Measurements from ENCODE around the gene ACOT13. TPM values are rescaled to one million over a fixed set of nuclear protein-coding genes. Genes with fewer than 3 reads are reported as not detected.

ACOT13 gene
- polyA plus RNA-seq, 1 of the 3 experiments (the other 2 are of a cell fraction), result 18.0 TPM

- WGBS (ENCODE audit: low lambda C conversion rate), result 78% methylated on average over 7 of the region's 7 CpGs
- no peak for TF ChIP-seq NFIC (IDR thresholded peaks at IDR 0.05; ENCODE audit: borderline replicate concordance)
- no peak for TF ChIP-seq YY1 (IDR thresholded peaks at IDR 0.05; ENCODE audit: low read depth)
- no peak for TF ChIP-seq CHD2 (IDR thresholded peaks at IDR 0.05; ENCODE audit: low read length, partially characterized antibody)
- TF ChIP-seq RXRA (IDR thresholded peaks at IDR 0.05; ENCODE audit: borderline replicate concordance, low read depth), result no peak
- no peak for TF ChIP-seq FOXM1 (IDR thresholded peaks at IDR 0.05; ENCODE audit: low read depth)
- TF ChIP-seq NRF1 (IDR thresholded peaks at IDR 0.05; ENCODE audit: low read depth, low read length), result no peak
- no peak for TF ChIP-seq GATA2 (CRISPR knock-in tag; IDR thresholded peaks at IDR 0.05)
Observed at GRCh38 chr6:24643920-24644319, 23.0 kb upstream of the ACOT13 start.

GRCh38 chr6:24644377-24644776 lies 22.5 kb upstream of the ACOT13 start:
- H3K4me3 ChIP-seq (ENCODE audit: low read depth in 2 of 2, low read length in 1 of 2), result no peak overlapping the region
- no peaks in the 10 kb centered on the region for H4K20me1 ChIP-seq (ENCODE audit: insufficient read depth)
- ChIA-PET POLR2A (no interaction called here), CTCF (no interaction called here)
- WGBS (ENCODE audit: low lambda C conversion rate), result 74% methylated on average over 4 of the region's 4 CpGs
- no peak overlapping the region for H3K4me2 ChIP-seq
- H2AFZ ChIP-seq (ENCODE audit: low read depth), result no peak overlapping the region
- no peaks in the 10 kb centered on the region for H3K27me3 ChIP-seq (ENCODE audit: insufficient read depth)
- TF ChIP-seq POLR2AphosphoS5 (IDR thresholded peaks at IDR 0.05; ENCODE audit: low read depth, low read length) (no peak), EP300 (IDR thresholded peaks at IDR 0.05; ENCODE audit: borderline replicate concordance in 1 of 2, low read depth in 1 of 2, low read length in 1 of 2) (no peak), RCOR1 (IDR thresholded peaks at IDR 0.05; ENCODE audit: low read length) (no peak), FOXJ3 (CRISPR knock-in tag; IDR thresholded peaks at IDR 0.05) (no peak), CHD2 (IDR thresholded peaks at IDR 0.05; ENCODE audit: low read length, partially characterized antibody) (no peak), SMC3 (IDR thresholded peaks at IDR 0.05; ENCODE audit: low read depth, low read length) (no peak), YY1 (IDR thresholded peaks at IDR 0.05; ENCODE audit: low read depth) (no peak), EZH2phosphoT487 (IDR thresholded peaks at IDR 0.05; ENCODE audit: borderline replicate concordance, low read depth) (no peak), NRF1 (IDR thresholded peaks at IDR 0.05; ENCODE audit: low read depth, low read length) (no peak), NFIC (IDR thresholded peaks at IDR 0.05; ENCODE audit: borderline replicate concordance) (no peak), TCF12 (IDR thresholded peaks at IDR 0.05) (no peak), TAF1 (IDR thresholded peaks at IDR 0.05; ENCODE audit: borderline replicate concordance, low read depth, low read length) (no peak), GABPA (IDR thresholded peaks at IDR 0.05; ENCODE audit: low read depth) (no peak)
- TF ChIP-seq, protein P1, sequence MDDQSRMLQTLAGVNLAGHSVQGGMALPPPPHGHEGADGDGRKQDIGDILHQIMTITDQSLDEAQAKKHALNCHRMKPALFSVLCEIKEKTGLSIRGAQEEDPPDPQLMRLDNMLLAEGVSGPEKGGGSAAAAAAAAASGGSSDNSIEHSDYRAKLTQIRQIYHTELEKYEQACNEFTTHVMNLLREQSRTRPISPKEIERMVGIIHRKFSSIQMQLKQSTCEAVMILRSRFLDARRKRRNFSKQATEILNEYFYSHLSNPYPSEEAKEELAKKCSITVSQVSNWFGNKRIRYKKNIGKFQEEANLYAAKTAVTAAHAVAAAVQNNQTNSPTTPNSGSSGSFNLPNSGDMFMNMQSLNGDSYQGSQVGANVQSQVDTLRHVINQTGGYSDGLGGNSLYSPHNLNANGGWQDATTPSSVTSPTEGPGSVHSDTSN (IDR thresholded peaks at IDR 0.05), result no peak
- TF ChIP-seq, protein P2, sequence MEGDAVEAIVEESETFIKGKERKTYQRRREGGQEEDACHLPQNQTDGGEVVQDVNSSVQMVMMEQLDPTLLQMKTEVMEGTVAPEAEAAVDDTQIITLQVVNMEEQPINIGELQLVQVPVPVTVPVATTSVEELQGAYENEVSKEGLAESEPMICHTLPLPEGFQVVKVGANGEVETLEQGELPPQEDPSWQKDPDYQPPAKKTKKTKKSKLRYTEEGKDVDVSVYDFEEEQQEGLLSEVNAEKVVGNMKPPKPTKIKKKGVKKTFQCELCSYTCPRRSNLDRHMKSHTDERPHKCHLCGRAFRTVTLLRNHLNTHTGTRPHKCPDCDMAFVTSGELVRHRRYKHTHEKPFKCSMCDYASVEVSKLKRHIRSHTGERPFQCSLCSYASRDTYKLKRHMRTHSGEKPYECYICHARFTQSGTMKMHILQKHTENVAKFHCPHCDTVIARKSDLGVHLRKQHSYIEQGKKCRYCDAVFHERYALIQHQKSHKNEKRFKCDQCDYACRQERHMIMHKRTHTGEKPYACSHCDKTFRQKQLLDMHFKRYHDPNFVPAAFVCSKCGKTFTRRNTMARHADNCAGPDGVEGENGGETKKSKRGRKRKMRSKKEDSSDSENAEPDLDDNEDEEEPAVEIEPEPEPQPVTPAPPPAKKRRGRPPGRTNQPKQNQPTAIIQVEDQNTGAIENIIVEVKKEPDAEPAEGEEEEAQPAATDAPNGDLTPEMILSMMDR (IDR thresholded peaks at IDR 0.05), result no peak
- no peaks in the 10 kb centered on the region for H3K9me2 ChIP-seq
- no peak overlapping the region for H3K27ac ChIP-seq (ENCODE audit: low read depth in 2 of 2, low read length in 1 of 2)
- H3F3A ChIP-seq (replicated peaks; ENCODE audit: insufficient read depth), result peaks cover 4% of the 10 kb centered on the region
- no peaks in the 10 kb centered on the region for H3K9me3 ChIP-seq
- H3K9ac ChIP-seq, result no peak overlapping the region
- no peaks in the 10 kb centered on the region for H3K36me3 ChIP-seq (replicated peaks in 1 of 2; ENCODE audit: control insufficient read depth in 1 of 2, insufficient read depth in 2 of 2, low read length in 1 of 2)
- peaks cover 0 to 3% of the 10 kb centered on the region in 2 experiments; a peak in 2 of 4 replicates for H3K4me1 ChIP-seq (ENCODE audit: control insufficient read depth in 1 of 2, insufficient read depth in 2 of 2, low read depth in 1 of 2, low read length in 1 of 2)
- no peak for DNase-seq
- no peaks in the 10 kb centered on the region for H3K79me2 ChIP-seq (ENCODE audit: insufficient read depth)

More at GRCh38 chr6:24643920-24644319, 23.0 kb upstream of the ACOT13 start:
- ChIA-PET CTCF (no interaction called here), POLR2A (no interaction called here)
- Histone ChIP-seq H3K27me3 (ENCODE audit: insufficient read depth) (no peaks in the 10 kb centered on the region), H3K9me3 (no peaks in the 10 kb centered on the region), H2AFZ (ENCODE audit: low read depth) (no peak overlapping the region), H3K9ac (no peak overlapping the region), H3K4me3 (ENCODE audit: low read depth in 2 of 2, low read length in 1 of 2) (no peak overlapping the region), H4K20me1 (ENCODE audit: insufficient read depth) (no peaks in the 10 kb centered on the region), H3K79me2 (ENCODE audit: insufficient read depth) (no peaks in the 10 kb centered on the region), H3K36me3 (replicated peaks in 1 of 2; ENCODE audit: control insufficient read depth in 1 of 2, insufficient read depth in 2 of 2, low read length in 1 of 2) (no peaks in the 10 kb centered on the region), H3K27ac (ENCODE audit: low read depth in 2 of 2, low read length in 1 of 2) (no peak overlapping the region), H3K9me2 (no peaks in the 10 kb centered on the region), H3K4me2 (no peak overlapping the region), H3F3A (replicated peaks; ENCODE audit: insufficient read depth) (peaks cover 4% of the 10 kb centered on the region), H3K4me1 (ENCODE audit: control insufficient read depth in 1 of 2, insufficient read depth in 2 of 2, low read depth in 1 of 2, low read length in 1 of 2) (peaks cover 0 to 3% of the 10 kb centered on the region in 2 experiments; a peak in 2 of 4 replicates)
- no peak for DNase-seq

Measured in SK-N-SH (cell line).